Measurements from ENCODE around the gene RHBG.

The RHBG gene

GRCh38 chr1:156428746-156429288, 59.8 kb downstream of the RHBG start:
- DNase-seq, result no peak

GRCh38 chr1:156429313-156430060, 60.5 kb downstream of the RHBG start:
- no peak for DNase-seq

- no peak for DNase-seq
Measured at GRCh38 chr1:156430303-156430702, 61.3 kb downstream of the RHBG start.

GRCh38 chr1:156430866-156431265, 61.9 kb downstream of the RHBG start:
- DNase-seq, result no peak

GRCh38 chr1:156431366-156431765, 62.4 kb downstream of the RHBG start:
- DNase-seq, result no peak

- no peak for DNase-seq
Measured at GRCh38 chr1:156431769-156432668, 63.0 kb downstream of the RHBG start.

GRCh38 chr1:156432669-156433018, 63.6 kb downstream of the RHBG start:
- no peak for DNase-seq

- DNase-seq, result no peak
Measured at GRCh38 chr1:156433032-156433431, 64.0 kb downstream of the RHBG start.

GRCh38 chr1:156433602-156434001, 64.6 kb downstream of the RHBG start:
- DNase-seq, result no peak
